ENCODE measurements around the gene ZBTB7C. TPM values are rescaled to one million over a fixed set of nuclear protein-coding genes. Genes with fewer than 3 reads are reported as not detected.

ZBTB7C gene
- total and polyA plus RNA-seq, 2 experiments from 2014 or later: 2.3 to 5.5 TPM

DNA sequence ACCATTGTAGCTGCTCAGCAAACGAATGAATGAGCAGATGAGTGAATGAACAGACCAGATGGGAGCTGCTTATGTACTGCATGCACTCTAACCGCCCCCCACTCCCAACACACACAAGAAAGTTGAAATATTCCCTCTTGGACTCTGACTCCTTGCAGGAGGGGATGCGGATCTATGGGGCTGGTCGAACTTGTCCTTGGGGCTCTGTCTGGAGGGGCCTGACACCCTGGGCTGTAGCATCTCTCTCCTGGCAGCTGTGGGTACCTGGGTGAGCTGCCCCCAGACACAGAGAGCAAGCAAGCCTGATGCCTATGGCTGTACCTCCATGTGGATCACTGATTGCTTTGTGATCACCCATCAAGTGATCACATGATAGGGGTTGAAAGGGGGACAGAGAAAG lies 286.4 kb downstream of the ZBTB7C start:
- no peaks in the 10 kb centered on the region for H3K4me1 ChIP-seq (ENCODE audit: low read depth)
- TF ChIP-seq, protein P1, sequence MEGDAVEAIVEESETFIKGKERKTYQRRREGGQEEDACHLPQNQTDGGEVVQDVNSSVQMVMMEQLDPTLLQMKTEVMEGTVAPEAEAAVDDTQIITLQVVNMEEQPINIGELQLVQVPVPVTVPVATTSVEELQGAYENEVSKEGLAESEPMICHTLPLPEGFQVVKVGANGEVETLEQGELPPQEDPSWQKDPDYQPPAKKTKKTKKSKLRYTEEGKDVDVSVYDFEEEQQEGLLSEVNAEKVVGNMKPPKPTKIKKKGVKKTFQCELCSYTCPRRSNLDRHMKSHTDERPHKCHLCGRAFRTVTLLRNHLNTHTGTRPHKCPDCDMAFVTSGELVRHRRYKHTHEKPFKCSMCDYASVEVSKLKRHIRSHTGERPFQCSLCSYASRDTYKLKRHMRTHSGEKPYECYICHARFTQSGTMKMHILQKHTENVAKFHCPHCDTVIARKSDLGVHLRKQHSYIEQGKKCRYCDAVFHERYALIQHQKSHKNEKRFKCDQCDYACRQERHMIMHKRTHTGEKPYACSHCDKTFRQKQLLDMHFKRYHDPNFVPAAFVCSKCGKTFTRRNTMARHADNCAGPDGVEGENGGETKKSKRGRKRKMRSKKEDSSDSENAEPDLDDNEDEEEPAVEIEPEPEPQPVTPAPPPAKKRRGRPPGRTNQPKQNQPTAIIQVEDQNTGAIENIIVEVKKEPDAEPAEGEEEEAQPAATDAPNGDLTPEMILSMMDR (IDR thresholded peaks at IDR 0.05; ENCODE audit: low read depth, low read length): no peak
- no peaks in the 10 kb centered on the region for H3K9me3 ChIP-seq (ENCODE audit: low read depth)
- no peak overlapping the region for H3K27ac ChIP-seq
- no peaks in the 10 kb centered on the region for H3K36me3 ChIP-seq
- DNase-seq (ENCODE audit: low read depth in 1 of 2, low spot score in 1 of 2): no peak
- no peak overlapping the region for H3K4me3 ChIP-seq
- H3K27me3 ChIP-seq: no peaks in the 10 kb centered on the region

DNA sequence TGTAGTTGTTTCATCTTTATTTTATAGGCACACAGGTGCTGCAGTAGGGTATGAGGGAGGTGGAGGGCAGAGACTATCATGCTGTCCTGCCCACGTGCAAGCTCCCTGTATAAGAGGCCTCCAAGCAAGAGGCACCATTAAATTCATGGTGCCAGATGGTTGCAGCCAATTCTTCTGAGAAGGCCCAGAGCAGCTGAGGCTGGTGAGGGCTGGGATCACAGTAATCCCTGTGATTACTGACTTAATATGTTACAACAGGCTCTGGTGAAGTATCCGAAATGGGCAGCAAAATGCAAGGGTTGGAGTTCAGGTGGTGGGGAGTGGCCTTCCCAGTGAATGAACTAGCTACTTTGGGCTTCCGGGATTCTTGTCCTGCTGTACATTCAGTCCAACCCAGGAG lies 286.8 kb downstream of the ZBTB7C start:
- TF ChIP-seq, protein P1 (IDR thresholded peaks at IDR 0.05; ENCODE audit: low read depth, low read length): no peak
- Histone ChIP-seq H3K27ac (no peak overlapping the region), H3K4me3 (no peak overlapping the region), H3K36me3 (no peaks in the 10 kb centered on the region), H3K4me1 (ENCODE audit: low read depth) (no peaks in the 10 kb centered on the region), H3K9me3 (ENCODE audit: low read depth) (no peaks in the 10 kb centered on the region), H3K27me3 (no peaks in the 10 kb centered on the region)
- DNase-seq (ENCODE audit: low read depth in 1 of 2, low spot score in 1 of 2): no peak

- TF ChIP-seq, protein P1 (IDR thresholded peaks at IDR 0.05; ENCODE audit: low read depth, low read length): no peak
- no peak for DNase-seq (ENCODE audit: low read depth in 1 of 2, low spot score in 1 of 2)
- H3K4me3 ChIP-seq: no peak overlapping the region
- no peaks in the 10 kb centered on the region for H3K9me3 ChIP-seq (ENCODE audit: low read depth)
- H3K27me3 ChIP-seq: no peaks in the 10 kb centered on the region
- H3K27ac ChIP-seq: no peak overlapping the region
- H3K4me1 ChIP-seq (ENCODE audit: low read depth): no peaks in the 10 kb centered on the region
- H3K36me3 ChIP-seq: no peaks in the 10 kb centered on the region
Measured at GRCh38 chr18:48121752-48122151, 287.4 kb downstream of the ZBTB7C start.

DNA sequence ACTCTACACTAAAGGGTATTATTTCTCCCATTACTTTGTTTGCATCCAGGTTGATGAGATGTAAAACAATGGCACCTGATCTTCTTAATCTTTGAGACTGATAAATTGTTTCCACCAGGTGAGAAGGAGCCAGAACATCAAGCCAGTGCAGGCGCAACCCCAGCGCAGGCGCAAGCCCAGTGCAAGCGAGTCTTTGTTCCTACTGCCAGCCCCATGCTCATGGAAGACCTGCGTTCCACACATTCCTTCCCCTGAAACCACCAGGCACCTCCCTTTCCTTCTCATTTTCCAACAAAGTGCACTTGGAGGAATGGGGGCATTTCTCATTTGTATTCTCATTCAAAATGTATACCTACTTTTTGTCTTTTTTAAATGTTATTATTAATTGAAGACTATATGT lies 290.0 kb downstream of the ZBTB7C start:
- Histone ChIP-seq H3K36me3 (no peaks in the 10 kb centered on the region), H3K9me3 (ENCODE audit: low read depth) (no peaks in the 10 kb centered on the region), H3K27me3 (no peaks in the 10 kb centered on the region), H3K27ac (no peak overlapping the region), H3K4me1 (ENCODE audit: low read depth) (no peaks in the 10 kb centered on the region), H3K4me3 (no peak overlapping the region)
- no peak for DNase-seq (ENCODE audit: low read depth in 1 of 2, low spot score in 1 of 2)
- TF ChIP-seq, protein P1 (IDR thresholded peaks at IDR 0.05; ENCODE audit: low read depth, low read length): no peak

GRCh38 chr18:48116873-48117630 lies 292.1 kb downstream of the ZBTB7C start:
- Histone ChIP-seq H3K36me3 (no peaks in the 10 kb centered on the region), H3K4me1 (ENCODE audit: low read depth) (no peaks in the 10 kb centered on the region), H3K4me3 (no peak overlapping the region), H3K27ac (no peak overlapping the region), H3K9me3 (ENCODE audit: low read depth) (no peaks in the 10 kb centered on the region), H3K27me3 (no peaks in the 10 kb centered on the region)
- TF ChIP-seq, protein P1 (IDR thresholded peaks at IDR 0.05; ENCODE audit: low read depth, low read length): no peak
- no peak for DNase-seq (ENCODE audit: low read depth in 1 of 2, low spot score in 1 of 2)

All from cardiac muscle cell (in vitro differentiated cells and primary cell).